Neural crest cell (in vitro differentiated cells): ENCODE measurements around the gene IGFN1. TPM values are rescaled to one million over a fixed set of nuclear protein-coding genes. Genes with fewer than 3 reads are reported as not detected.
"Not testable (repeated sequence)": the region's sequence is repeated elsewhere in the genome, so short reads cannot be mapped to it uniquely, and the experiment has no call there.

Source experiments
- DNase-seq: peaks from one replicate; pipeline ENCODE4 v3.0.0; 2021; ENCODE audit warnings: low read depth, mixed read lengths, low spot score
- H3K27ac Mint-ChIP-seq: one replicate; pipeline ENCODE4 v1.8.0; 2021; ENCODE audit warnings: mild to moderate bottlenecking, mixed read lengths; ENCODE audit not compliant: unreplicated experiment
- H3K27me3 Mint-ChIP-seq: 2 replicates; pipeline ENCODE4 v1.8.0; 2021; ENCODE audit warnings: low read depth, mild to moderate bottlenecking, mixed read lengths
- H3K36me3 Mint-ChIP-seq: 2 replicates; pipeline ENCODE4 v1.8.0; 2021; ENCODE audit warnings: low read depth, mild to moderate bottlenecking, mixed read lengths
- H3K4me1 Mint-ChIP-seq: 2 replicates; pipeline ENCODE4 v1.8.0; 2021; ENCODE audit warnings: mixed read lengths
- H3K4me3 Mint-ChIP-seq: one replicate; pipeline ENCODE4 v1.8.0; 2021; ENCODE audit warnings: mild to moderate bottlenecking, mixed read lengths
- H3K9me3 Mint-ChIP-seq: 2 replicates; pipeline ENCODE4 v1.8.0; 2021; ENCODE audit warnings: mixed read lengths
- CTCF ChIP-seq: fragments of 200-600 bp; sonication (generic); conservative IDR thresholded peaks from 2 replicates; pipeline ENCODE4 v1.5.0; 2021; ENCODE audit warnings: antibody characterized with exemption, mild to moderate bottlenecking
- total RNA-seq: library from RNA; stranded (reverse); gene quantifications from 2 replicates; pipeline ENCODE4 v1.2.1, GENCODE V29; 2021

Gene IGFN1
- total RNA-seq, 1 donor from 2014 or later, result not detected

GRCh38 chr1:201229771-201230635 is 39.4 kb downstream of the IGFN1 start:
- Mint-ChIP-seq H3K4me3 (no peak overlapping the region), H3K4me1 (no peaks in the 10 kb centered on the region), H3K36me3 (no peaks in the 10 kb centered on the region), H3K27me3 (peaks cover 3% of the 10 kb centered on the region), H3K27ac (no peak overlapping the region), H3K9me3 (peaks cover 11% of the 10 kb centered on the region)
- DNase-seq, result no peak
- no peak for TF ChIP-seq CTCF

GRCh38 chr1:201230676-201231075 is 40.1 kb downstream of the IGFN1 start:
- H3K27me3 Mint-ChIP-seq, result peaks cover 3% of the 10 kb centered on the region

GRCh38 chr1:201239646-201240045 is 49.0 kb downstream of the IGFN1 start:
- not testable (repeated sequence) for H3K9me3 Mint-ChIP-seq, H3K27ac Mint-ChIP-seq, DNase-seq, H3K4me3 Mint-ChIP-seq, H3K4me1 Mint-ChIP-seq, H3K27me3 Mint-ChIP-seq, H3K36me3 Mint-ChIP-seq

More at GRCh38 chr1:201230676-201231075, 40.1 kb downstream of the IGFN1 start:
- no peak overlapping the region for H3K27ac Mint-ChIP-seq
- H3K4me3 Mint-ChIP-seq, result no peak overlapping the region
- DNase-seq, result no peak
- TF ChIP-seq CTCF, result no peak
- no peaks in the 10 kb centered on the region for H3K36me3 Mint-ChIP-seq
- no peaks in the 10 kb centered on the region for H3K4me1 Mint-ChIP-seq
- peaks cover 11% of the 10 kb centered on the region for H3K9me3 Mint-ChIP-seq

GRCh38 chr1:201240171-201240570 is 49.5 kb downstream of the IGFN1 start:
- no peak overlapping the region for H3K4me3 Mint-ChIP-seq
- H3K4me1 Mint-ChIP-seq, result peaks cover 5% of the 10 kb centered on the region
- H3K9me3 Mint-ChIP-seq, result no peaks in the 10 kb centered on the region
- TF ChIP-seq CTCF, result no peak
- peaks cover 4% of the 10 kb centered on the region for H3K36me3 Mint-ChIP-seq
- peaks cover 4% of the 10 kb centered on the region for H3K27me3 Mint-ChIP-seq
- no peak for DNase-seq
- no peak overlapping the region for H3K27ac Mint-ChIP-seq

GRCh38 chr1:201241736-201242135 is 51.1 kb downstream of the IGFN1 start:
- Mint-ChIP-seq H3K27ac (no peak overlapping the region), H3K4me1 (peaks cover 5% of the 10 kb centered on the region), H3K9me3 (no peaks in the 10 kb centered on the region), H3K27me3 (peaks cover 4% of the 10 kb centered on the region), H3K36me3 (peaks cover 4% of the 10 kb centered on the region), H3K4me3 (no peak overlapping the region)
- no peak for DNase-seq
- TF ChIP-seq CTCF, result no peak

- H3K4me1 Mint-ChIP-seq, result peaks cover 5% of the 10 kb centered on the region
- no peak overlapping the region for H3K4me3 Mint-ChIP-seq
- TF ChIP-seq CTCF, result no peak
- H3K9me3 Mint-ChIP-seq, result no peaks in the 10 kb centered on the region
- peaks cover 2% of the 10 kb centered on the region for H3K36me3 Mint-ChIP-seq
- no peak overlapping the region for H3K27ac Mint-ChIP-seq
- no peak for DNase-seq
- no peaks in the 10 kb centered on the region for H3K27me3 Mint-ChIP-seq
These were observed 54.5 kb downstream of the IGFN1 start for GRCh38 chr1:201245082-201245481.
